NCI-H446 (cell line): ENCODE results near the gene TPRN.

Experiments
- DNase-seq, 2 experiments: peaks; one replicate each; lab custom pipeline; 2025; lab: John Stamatoyannopoulos, UW

TPRN gene

DNA sequence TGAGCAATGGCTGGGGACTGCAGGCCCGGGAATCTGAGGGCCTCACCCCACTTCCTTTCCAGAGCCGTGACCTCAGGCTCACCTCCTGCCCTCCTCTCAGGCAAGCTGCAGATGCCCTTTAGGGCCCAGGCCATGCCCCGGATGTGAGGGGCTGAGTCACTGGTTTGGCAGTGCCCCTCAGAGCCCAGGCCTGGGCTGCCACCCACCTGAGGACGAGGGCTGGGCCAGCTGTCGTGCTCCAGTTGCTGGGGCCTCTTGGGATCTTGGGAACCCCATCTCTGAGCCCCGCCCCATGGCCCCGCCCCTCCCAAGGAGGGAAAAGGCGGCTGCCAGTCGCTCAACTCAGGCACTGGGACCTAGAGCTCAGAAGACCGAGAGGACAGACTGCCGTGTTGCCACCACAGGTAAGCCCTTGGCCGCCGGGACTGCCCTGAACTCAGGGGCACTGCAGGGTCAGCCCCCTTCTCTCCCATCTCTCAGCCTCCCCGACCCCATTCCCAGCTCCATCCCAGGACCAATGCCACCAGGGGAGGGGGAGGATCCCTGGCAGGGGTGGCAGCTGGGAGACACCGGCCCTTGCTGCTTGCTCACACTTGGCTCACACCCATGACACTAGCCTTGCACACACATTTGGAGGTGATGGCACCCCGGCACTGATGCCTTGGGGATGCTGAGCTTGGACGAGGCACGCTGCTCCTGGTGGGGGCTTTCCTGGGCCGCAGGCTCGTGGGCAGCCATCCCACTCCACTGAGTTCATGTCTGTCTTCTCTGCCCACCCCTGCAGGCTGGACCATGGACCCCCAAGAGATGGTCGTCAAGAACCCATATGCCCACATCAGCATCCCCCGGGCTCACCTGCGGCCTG is 24.5 kb upstream of the TPRN start, which contains the start of gene CYSRT1:
TSS of gene CYSRT1 (plus strand) at position 345 of the 865 bp plus-strand sequence. CDS start at position 793, 448 bp downstream.
- no peak for DNase-seq

DNA sequence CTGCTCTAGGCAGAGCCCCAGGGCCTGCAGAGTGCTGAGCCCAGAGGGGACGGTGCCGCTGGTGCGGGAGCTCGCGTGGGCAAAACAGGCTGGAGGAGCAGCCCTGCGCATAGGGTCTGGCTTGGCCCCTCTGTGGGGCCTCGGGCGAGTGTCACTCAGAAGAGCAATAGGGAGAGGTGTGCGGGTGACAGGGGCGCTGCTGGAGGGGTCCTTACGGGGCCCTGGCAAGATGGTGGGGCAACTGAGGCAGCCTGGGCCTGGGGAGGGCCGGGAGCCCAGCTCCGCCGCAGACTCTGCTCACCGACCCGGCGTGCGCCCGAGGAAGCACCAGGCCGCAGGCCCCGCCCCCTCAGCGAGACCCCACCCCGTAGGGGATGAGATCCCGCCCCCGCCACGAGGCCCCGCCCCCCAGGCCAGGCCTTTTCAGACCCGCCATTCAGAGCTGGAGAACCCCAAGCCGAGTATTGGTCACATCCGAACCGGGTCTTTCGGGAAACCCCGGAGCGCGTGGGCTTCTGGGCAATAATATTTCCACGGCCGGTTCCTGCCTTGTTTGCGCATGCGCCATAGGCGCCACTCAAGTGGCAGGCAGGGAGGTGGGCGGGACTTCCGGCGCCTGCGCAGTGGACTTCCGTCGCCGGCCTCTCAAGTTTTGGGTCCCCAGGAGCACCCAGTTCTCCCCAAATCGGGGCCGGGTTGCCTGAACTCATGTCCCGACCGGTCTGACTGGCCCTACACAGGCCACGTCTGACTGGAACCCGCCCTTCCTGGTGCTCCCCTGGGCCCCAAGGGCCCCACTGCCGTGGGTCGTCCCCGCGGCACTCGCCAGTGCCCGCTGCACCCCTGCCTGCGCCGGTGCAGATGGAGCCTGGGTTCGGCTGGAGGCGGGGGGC is 22.8 kb upstream of the TPRN start:
- DNase-seq, result peak; percentile 85 to 97

DNA sequence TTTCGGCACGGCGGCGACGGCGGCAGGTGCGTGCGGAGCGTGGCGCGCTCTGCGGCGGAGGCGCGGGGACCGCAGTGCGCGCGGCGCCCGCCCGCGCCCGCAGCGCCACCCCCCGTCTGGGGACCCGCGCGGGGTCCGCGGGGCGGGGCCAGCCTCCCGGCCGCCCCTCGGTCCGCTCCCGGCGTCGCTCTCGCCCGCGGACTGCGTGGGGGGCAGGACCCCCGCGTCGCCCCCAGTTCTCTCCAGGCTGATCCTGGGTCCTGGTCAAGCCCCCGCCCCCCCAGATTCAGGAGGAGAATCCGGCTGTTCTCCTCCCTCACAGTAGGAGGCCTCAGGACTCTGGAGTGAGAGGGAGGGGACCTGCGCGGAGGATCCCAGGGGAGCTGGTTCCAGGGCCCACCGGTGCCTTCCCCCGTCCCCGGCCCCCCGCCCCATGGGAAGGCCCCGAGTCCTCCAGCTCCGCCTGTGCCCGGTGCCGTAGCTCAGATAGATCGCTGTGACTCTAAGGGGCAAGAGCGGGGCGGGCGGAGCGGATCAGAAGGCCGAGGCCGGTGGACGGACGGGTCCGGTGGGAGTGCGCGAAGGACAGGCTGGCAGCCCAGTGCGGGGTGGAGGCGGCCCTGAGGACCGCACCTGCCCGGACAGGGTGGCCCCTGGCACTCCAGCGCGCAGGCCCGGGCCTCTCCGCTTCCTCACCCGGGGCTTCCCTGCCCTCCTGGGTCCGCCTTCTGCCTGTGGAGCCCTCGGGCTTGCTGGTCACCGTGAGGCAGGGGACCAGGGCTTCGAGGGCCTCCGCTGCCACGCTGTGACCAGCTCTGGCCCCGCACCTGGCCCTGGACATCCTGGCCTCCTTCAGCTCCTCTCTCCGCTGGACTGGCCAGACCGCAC is 21.9 kb upstream of the TPRN start, which contains the start of gene RNF208:
TSS of gene RNF208 (minus strand) at position 51 of the 888 bp plus-strand sequence. CDS start 1,028 bp downstream, outside the sequence.
- no peak for DNase-seq

GRCh38 chr9:137221506-137222111 is 21.1 kb upstream of the TPRN start:
- no peak for DNase-seq

GRCh38 chr9:137221095-137221505 is 20.6 kb upstream of the TPRN start:
- DNase-seq, result no peak

DNA sequence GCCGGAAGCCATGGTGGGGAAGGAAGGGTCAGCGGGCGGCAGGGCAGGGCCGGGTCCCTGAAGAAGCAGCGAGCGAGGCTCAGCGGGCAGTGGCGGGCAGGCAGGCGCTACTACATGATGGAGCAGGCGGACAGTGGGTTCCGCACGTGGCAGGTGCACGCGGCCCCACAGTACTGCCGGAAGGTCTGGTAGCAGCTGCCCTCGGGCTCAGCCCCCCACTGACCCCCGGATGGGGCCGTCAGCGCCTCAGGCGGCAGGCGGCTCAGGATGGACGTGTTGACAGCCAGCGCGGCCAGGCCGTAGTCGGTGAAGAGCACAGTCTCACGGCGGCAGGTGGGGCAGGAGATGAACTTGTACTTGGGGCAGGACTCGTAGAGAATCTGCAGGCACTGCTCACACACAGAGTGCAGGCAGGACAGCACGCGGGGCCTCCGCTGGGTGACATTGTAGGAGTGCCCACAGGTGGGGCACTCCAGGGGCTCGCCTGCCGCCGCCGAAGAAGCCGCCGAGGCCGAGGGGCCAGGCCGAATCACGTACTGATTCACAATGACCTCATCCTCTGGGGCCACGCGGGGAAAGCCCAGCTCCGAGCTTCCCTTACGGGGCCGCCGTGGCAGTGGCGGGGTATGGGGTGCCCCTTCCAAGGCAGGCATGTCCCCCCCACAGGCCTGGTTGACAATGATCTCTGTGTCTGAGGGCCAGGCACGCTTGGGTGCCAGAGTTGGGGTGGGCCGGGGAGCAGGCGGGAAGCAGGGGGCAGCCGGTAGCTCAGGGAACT is 20.0 kb upstream of the TPRN start:
- no peak for DNase-seq

- DNase-seq, result no peak
These were observed 19.3 kb upstream of the TPRN start for GRCh38 chr9:137219757-137220316.

GRCh38 chr9:137218754-137219271 is 18.3 kb upstream of the TPRN start:
- DNase-seq, result no peak

GRCh38 chr9:137218212-137218753 is 17.7 kb upstream of the TPRN start:
- no peak for DNase-seq

GRCh38 chr9:137217276-137218211 is 17.0 kb upstream of the TPRN start:
- no peak for DNase-seq

DNA sequence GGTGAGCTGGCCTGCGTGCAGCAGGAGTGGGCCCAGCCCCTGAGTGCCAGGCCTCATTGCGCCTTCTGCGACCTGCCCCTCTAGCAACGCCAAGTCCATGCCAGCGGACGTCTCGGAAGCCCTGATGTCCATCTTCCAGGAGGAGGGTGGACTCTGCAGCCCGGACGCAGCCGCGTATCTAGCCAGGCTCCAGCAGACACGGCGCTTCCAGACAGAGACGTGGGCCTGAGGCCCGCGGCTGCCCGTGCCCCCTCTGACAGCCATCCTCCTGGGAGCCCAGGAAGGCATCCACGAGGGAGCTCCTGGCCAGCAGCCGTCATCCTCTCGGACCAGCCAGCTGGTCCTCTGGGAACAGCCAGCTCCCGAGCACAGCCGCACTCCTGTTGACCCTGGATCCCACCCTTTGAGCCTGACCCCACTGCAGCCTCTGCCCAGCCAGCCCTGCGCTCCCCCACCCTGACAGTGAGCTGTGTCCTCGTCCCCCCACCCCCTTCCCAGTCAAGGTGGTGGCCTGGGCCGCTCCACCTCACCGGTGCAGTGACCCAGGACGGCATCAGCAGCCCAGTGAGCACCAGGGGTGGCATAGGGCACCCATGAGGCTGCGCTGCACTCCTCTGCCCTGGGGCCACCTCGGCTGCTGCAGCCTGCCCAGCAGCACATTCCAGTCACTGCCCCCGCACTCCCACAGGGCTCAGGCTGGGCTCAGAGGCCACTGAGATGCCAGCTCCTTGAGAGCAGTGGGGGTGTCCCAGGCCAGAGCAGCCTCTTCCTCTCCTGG is 15.8 kb upstream of the TPRN start:
- DNase-seq, result no peak

DNA sequence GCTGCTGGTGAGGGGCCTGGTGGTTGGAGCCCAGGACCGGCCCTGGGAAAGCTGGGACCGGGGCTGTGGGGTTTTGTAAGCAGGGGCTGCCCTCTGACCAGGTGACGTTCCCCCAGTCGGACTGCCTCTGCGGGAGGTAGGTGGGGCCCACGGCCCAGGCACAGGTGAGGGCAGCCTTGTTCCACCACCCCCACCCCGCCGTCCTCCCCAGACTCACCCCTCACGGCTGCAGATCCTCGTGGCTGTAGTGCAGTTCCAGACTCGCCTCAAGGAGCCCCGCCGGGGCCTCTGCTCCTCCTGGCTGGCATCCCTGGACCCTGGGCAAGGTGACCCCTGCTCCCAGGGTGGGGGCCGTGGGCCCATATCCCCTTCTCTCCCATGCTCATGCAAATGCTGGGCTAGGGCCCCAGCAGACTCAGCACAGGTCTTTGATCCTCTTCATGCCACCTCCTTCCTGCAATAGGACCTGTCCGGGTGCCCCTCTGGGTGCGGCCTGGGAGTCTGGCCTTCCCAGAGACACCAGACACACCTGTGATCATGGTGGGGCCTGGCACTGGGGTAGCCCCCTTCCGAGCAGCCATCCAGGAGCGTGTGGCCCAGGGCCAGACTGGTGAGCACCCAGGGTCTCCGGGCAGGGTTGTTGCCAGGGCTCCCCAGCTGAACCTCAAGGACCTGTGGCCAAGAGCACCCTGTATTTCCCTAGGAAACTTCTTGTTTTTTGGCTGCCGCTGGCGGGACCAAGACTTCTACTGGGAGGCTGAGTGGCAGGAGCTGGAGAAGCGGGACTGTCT is 14.8 kb upstream of the TPRN start:
- no peak for DNase-seq

GRCh38 chr9:137214620-137215019 is 14.1 kb upstream of the TPRN start:
- no peak for DNase-seq

GRCh38 chr9:137213160-137214060 is 12.9 kb upstream of the TPRN start:
- no peak for DNase-seq

DNA sequence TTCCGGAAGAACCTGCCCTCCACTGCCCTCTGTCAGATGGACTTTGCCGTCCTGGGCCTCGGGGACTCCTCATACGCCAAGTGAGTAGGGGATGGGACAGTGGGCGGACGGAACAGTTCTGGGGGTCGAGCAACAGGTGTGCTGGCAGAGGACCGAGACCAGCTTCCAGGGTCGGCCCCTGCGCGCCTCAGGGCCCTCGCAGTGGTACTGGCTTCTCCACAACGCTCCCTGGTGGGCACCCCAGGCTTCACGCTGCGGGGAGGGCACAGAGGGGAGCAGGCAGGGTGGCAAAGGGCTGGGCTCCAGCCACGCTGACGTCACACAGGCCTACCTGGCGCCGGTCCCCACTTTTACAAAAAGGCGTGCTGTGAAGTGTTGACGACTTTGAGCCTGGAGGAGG is 12.0 kb upstream of the TPRN start:
- DNase-seq, result no peak

DNA sequence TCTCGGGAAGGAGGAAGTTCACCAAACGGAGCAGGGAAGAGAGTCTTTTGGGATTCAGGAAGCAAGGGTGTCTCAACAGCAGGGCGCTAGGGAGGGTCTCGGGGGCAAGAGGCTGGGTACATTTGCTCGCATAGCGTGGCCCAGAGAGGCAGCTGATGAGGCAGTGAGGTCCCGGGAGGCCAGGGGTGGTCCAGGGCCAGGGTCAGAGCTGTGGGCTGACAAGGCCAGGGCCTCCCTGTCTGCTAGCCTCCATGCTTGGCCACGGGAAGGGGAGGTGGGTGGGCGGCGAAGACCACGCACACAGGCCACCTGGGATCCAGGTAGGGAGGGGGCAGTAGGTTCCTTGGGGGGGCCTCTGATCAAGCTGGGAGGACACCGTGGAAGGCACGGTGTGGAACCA is 11.0 kb upstream of the TPRN start:
- no peak for DNase-seq
